DOHH2 (cell line): ENCODE data around the gene EXOC6B.

ENCODE experiments used
- H3F3A ChIP-seq: fragments of 200-600 bp; sonication (generic), shearing (Covaris generic); 2 replicates; pipeline ENCODE4 v1.6.0; 2016; ENCODE audit warnings: antibody characterized with exemption, mild to moderate bottlenecking; ENCODE audit not compliant: control insufficient read depth, insufficient read depth
- H3K27ac ChIP-seq: fragments of 200-600 bp; sonication (generic); 2 replicates; pipeline ENCODE4 v1.5.1; 2014; ENCODE audit warnings: low read depth, mild to moderate bottlenecking, low read length, moderate library complexity
- H3K27me3 ChIP-seq: fragments of 200-600 bp; sonication (generic); 2 replicates; pipeline ENCODE4 v1.6.1; 2014; ENCODE audit warnings: mild to moderate bottlenecking, low read length, mixed read lengths; ENCODE audit not compliant: control insufficient read depth
- H3K36me3 ChIP-seq: fragments of 200-600 bp; sonication (generic); 2 replicates; pipeline ENCODE4 v1.6.1; 2014; ENCODE audit warnings: mild to moderate bottlenecking, low read length, moderate library complexity, mixed read lengths; ENCODE audit not compliant: control insufficient read depth
- H3K4me1 ChIP-seq: fragments of 200-600 bp; sonication (generic); 2 replicates; pipeline ENCODE4 v1.6.1; 2014; ENCODE audit warnings: mild to moderate bottlenecking, low read length, mixed read lengths; ENCODE audit not compliant: control insufficient read depth
- H3K4me2 ChIP-seq: fragments of 200-600 bp; sonication (generic); 2 replicates; pipeline ENCODE4 v1.6.0; 2014; ENCODE audit warnings: mild to moderate bottlenecking, low read length, moderate library complexity
- H3K4me3 ChIP-seq: fragments of 200-600 bp; sonication (generic); 2 replicates; pipeline ENCODE4 v1.5.1; 2014; ENCODE audit warnings: mild to moderate bottlenecking, low read length, mixed read lengths
- H3K79me2 ChIP-seq: fragments of 200-600 bp; sonication (generic); 2 replicates; pipeline ENCODE4 v1.6.1; 2014; ENCODE audit warnings: mild to moderate bottlenecking, low read length, mixed read lengths; ENCODE audit not compliant: control insufficient read depth
- H3K9me2 ChIP-seq: fragments of 200-600 bp; sonication (generic); replicated peaks from 2 replicates; pipeline ENCODE4 v1.6.1; 2014; ENCODE audit warnings: mild to moderate bottlenecking, low read length, mixed read lengths; ENCODE audit not compliant: control insufficient read depth
- H3K9me3 ChIP-seq: fragments of 200-600 bp; sonication (generic); 2 replicates; pipeline ENCODE4 v1.6.1; 2014; ENCODE audit warnings: antibody characterized with exemption, low read length, mixed read lengths; ENCODE audit not compliant: control insufficient read depth, insufficient read depth
- H4K20me1 ChIP-seq: fragments of 200-600 bp; sonication (generic); 2 replicates; pipeline ENCODE4 v1.6.0; 2014; ENCODE audit warnings: low read depth, mild to moderate bottlenecking, antibody characterized with exemption, low read length, moderate library complexity; ENCODE audit not compliant: control insufficient read depth, insufficient read depth
- EZH2phosphoT487 ChIP-seq: fragments of 200-600 bp; sonication (generic); IDR thresholded peaks from 2 replicates; pipeline ENCODE4 v1.6.1; 2017; ENCODE audit warnings: borderline replicate concordance, mild to moderate bottlenecking, antibody characterized with exemption, low read length, moderate library complexity, mixed read lengths
- TF ChIP-seq, protein P1 (sequence below): fragments of 200-600 bp; sonication (generic); IDR thresholded peaks from one replicate; pipeline ENCODE4 v1.5.1; 2014; ENCODE audit warnings: antibody characterized with exemption, mild to moderate bottlenecking, low read depth, low read length; ENCODE audit not compliant: poor library complexity, severe bottlenecking

Gene EXOC6B

GRCh38 chr2:72723769-72724370 lies 102.0 kb downstream of the EXOC6B start:
- H3K4me1 ChIP-seq = no peaks in the 10 kb centered on the region
- no peaks in the 10 kb centered on the region for H3K9me2 ChIP-seq
- no peak overlapping the region for H3K27ac ChIP-seq
- no peak for TF ChIP-seq EZH2phosphoT487
- TF ChIP-seq, protein P1, sequence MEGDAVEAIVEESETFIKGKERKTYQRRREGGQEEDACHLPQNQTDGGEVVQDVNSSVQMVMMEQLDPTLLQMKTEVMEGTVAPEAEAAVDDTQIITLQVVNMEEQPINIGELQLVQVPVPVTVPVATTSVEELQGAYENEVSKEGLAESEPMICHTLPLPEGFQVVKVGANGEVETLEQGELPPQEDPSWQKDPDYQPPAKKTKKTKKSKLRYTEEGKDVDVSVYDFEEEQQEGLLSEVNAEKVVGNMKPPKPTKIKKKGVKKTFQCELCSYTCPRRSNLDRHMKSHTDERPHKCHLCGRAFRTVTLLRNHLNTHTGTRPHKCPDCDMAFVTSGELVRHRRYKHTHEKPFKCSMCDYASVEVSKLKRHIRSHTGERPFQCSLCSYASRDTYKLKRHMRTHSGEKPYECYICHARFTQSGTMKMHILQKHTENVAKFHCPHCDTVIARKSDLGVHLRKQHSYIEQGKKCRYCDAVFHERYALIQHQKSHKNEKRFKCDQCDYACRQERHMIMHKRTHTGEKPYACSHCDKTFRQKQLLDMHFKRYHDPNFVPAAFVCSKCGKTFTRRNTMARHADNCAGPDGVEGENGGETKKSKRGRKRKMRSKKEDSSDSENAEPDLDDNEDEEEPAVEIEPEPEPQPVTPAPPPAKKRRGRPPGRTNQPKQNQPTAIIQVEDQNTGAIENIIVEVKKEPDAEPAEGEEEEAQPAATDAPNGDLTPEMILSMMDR = no peak
- no peak overlapping the region for H3K4me2 ChIP-seq
- H3K36me3 ChIP-seq = no peaks in the 10 kb centered on the region
- no peak overlapping the region for H3K4me3 ChIP-seq
- no peaks in the 10 kb centered on the region for H3F3A ChIP-seq
- H3K79me2 ChIP-seq = no peaks in the 10 kb centered on the region
- H4K20me1 ChIP-seq = no peaks in the 10 kb centered on the region
- no peaks in the 10 kb centered on the region for H3K9me3 ChIP-seq
- no peaks in the 10 kb centered on the region for H3K27me3 ChIP-seq

GRCh38 chr2:72722492-72723070 lies 103.3 kb downstream of the EXOC6B start:
- no peak overlapping the region for H3K4me2 ChIP-seq
- H3F3A ChIP-seq = no peaks in the 10 kb centered on the region
- H4K20me1 ChIP-seq = no peaks in the 10 kb centered on the region
- TF ChIP-seq, protein P1 = no peak
- no peak for TF ChIP-seq EZH2phosphoT487
- H3K4me3 ChIP-seq = no peak overlapping the region
- no peaks in the 10 kb centered on the region for H3K9me2 ChIP-seq
- no peaks in the 10 kb centered on the region for H3K4me1 ChIP-seq
- no peak overlapping the region for H3K27ac ChIP-seq
- H3K36me3 ChIP-seq = no peaks in the 10 kb centered on the region
- H3K79me2 ChIP-seq = no peaks in the 10 kb centered on the region
- no peaks in the 10 kb centered on the region for H3K9me3 ChIP-seq
- no peaks in the 10 kb centered on the region for H3K27me3 ChIP-seq

DNA sequence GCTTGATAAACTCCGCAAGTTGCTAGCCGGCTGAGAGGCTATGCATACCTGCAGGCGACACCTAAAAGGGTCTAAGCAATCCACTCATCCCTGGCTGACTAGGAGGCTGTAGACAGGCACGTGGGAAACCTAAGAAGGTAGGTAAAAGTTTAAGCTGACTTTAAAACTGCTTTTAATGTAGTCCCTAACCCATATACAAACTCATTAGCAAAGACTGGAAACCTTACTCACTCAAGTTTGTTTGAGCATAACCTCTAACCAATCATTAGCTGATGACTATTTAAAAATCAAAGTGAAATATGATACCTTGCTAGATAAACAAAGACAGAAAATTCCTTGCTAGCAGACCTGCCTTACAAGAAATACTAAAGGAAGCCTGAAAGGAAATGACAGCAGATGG lies 106.4 kb downstream of the EXOC6B start:
- Histone ChIP-seq H3K4me3 (no peak overlapping the region), H4K20me1 (no peaks in the 10 kb centered on the region), H3K27me3 (no peaks in the 10 kb centered on the region), H3K4me2 (no peak overlapping the region), H3K9me3 (no peaks in the 10 kb centered on the region), H3K9me2 (no peaks in the 10 kb centered on the region), H3K79me2 (no peaks in the 10 kb centered on the region), H3K36me3 (no peaks in the 10 kb centered on the region), H3K4me1 (no peaks in the 10 kb centered on the region), H3K27ac (no peak overlapping the region), H3F3A (no peaks in the 10 kb centered on the region)
- no peak for TF ChIP-seq EZH2phosphoT487
- TF ChIP-seq, protein P1 = no peak
